ENCODE results near the gene QSOX2.

QSOX2 gene

GRCh38 chr9:136250676-136251075 lies 5.1 kb upstream of the QSOX2 start:
- no peak for DNase-seq (ENCODE audit: low read depth)
- H3K4me3 ChIP-seq (ENCODE audit: low read depth, low read length): no peak overlapping the region
- TF ChIP-seq, protein P1, sequence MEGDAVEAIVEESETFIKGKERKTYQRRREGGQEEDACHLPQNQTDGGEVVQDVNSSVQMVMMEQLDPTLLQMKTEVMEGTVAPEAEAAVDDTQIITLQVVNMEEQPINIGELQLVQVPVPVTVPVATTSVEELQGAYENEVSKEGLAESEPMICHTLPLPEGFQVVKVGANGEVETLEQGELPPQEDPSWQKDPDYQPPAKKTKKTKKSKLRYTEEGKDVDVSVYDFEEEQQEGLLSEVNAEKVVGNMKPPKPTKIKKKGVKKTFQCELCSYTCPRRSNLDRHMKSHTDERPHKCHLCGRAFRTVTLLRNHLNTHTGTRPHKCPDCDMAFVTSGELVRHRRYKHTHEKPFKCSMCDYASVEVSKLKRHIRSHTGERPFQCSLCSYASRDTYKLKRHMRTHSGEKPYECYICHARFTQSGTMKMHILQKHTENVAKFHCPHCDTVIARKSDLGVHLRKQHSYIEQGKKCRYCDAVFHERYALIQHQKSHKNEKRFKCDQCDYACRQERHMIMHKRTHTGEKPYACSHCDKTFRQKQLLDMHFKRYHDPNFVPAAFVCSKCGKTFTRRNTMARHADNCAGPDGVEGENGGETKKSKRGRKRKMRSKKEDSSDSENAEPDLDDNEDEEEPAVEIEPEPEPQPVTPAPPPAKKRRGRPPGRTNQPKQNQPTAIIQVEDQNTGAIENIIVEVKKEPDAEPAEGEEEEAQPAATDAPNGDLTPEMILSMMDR (IDR thresholded peaks at IDR 0.05; ENCODE audit: low read depth, low read length, missing control alignments): no peak
- in situ Hi-C loops (cut with HindIII; ENCODE audit: low sequenced_read_pairs): no loop called here

GRCh38 chr9:136249877-136250559 lies 4.4 kb upstream of the QSOX2 start:
- no peak overlapping the region for H3K4me3 ChIP-seq (ENCODE audit: low read depth, low read length)
- TF ChIP-seq, protein P1 (IDR thresholded peaks at IDR 0.05; ENCODE audit: low read depth, low read length, missing control alignments): no peak
- DNase-seq (ENCODE audit: low read depth): no peak
- in situ Hi-C loops (cut with HindIII; ENCODE audit: low sequenced_read_pairs): no loop called here

DNA sequence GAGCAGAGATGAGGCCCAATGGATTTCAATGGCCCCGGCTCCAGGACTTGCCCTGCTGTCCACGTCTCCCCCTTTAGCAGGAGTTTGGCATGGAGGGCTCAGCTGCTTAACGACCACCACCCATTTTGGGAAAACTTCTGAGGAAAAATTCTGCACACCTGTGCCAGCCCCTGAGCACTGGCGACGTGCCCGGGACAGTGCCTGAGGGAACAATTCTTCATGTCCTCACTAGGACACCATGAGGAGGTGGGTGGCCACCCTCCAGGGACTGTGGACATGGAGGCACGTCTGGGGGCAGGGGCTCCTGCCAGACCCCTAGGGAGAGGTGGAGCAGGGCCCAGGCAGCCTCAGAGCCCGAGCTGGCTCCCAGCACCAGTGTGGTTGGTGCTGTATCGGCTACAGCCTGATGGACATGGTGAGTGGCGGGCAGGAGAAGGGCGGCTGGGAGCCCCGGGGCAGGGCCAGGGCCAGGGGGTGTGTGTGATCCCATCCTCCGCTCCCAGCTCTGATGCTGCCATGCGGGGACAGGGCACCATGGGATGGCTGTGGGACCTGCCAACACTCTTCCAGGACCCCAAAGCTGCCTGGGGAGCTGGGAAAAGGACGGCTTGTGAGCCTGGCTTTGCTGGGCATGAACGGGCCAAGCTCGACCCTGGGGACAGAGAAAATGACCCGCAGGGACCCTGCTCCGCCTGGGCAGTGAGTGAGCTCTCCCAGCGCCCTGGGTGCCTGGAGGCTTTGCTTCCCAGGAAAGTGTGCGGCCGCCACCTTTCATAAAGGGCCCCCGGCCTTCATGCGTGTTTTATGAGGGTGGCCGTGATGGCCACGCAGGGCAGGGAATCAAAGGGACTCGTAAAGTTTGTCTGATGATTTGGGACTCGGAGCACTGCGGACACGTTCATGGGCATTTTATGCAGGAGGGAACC lies 3.6 kb upstream of the QSOX2 start:
- no peak overlapping the region for H3K4me3 ChIP-seq (ENCODE audit: low read depth, low read length)
- no peak for DNase-seq (ENCODE audit: low read depth)
- TF ChIP-seq, protein P1 (IDR thresholded peaks at IDR 0.05; ENCODE audit: low read depth, low read length, missing control alignments): no peak
- in situ Hi-C loops (cut with HindIII; ENCODE audit: low sequenced_read_pairs): no loop called here

DNA sequence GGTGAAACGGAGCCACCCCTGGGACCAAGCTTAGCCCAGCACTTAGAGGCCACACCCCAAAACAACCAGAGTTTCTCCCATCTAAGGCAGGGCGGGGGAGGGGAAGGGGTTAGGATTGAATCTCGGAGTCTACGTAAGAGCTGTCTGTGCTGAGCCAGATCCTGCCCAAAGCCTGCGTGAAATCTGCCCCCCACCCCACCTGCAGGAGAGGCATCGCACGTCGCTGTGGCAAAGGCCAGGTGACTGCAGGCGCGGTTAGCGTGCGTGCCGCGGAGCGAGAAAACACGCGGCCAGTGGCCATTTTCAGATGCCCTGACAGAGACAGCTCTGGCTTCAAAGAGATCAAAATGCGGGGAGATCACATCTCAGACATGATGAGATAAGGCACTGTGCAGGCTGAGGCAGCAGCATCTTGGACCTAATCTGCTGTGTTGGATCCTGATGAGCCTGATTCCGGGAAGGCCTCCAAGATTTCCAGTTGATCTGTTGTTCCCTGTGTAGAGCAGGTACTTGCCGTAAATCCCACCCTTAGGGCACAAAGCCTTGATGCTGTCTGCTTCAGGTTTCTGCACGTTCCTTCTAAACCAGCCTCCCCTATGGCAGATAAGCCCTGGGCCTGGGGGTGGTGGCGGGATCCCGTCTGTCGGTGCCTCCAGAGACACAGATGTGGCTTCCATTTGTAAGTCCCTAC lies 2.5 kb upstream of the QSOX2 start:
- in situ Hi-C loops (cut with HindIII; ENCODE audit: low sequenced_read_pairs): no loop called here
- no peak overlapping the region for H3K4me3 ChIP-seq (ENCODE audit: low read depth, low read length)
- no peak for DNase-seq (ENCODE audit: low read depth)
- TF ChIP-seq, protein P1 (IDR thresholded peaks at IDR 0.05; ENCODE audit: low read depth, low read length, missing control alignments): no peak

- no peak for DNase-seq (ENCODE audit: low read depth)
- in situ Hi-C loops (cut with HindIII; ENCODE audit: low sequenced_read_pairs): no loop called here
- TF ChIP-seq, protein P1 (IDR thresholded peaks at IDR 0.05; ENCODE audit: low read depth, low read length, missing control alignments): no peak
- H3K4me3 ChIP-seq (ENCODE audit: low read depth, low read length): no peak overlapping the region
These were observed 1.9 kb upstream of the QSOX2 start for GRCh38 chr9:136247551-136247916.

DNA sequence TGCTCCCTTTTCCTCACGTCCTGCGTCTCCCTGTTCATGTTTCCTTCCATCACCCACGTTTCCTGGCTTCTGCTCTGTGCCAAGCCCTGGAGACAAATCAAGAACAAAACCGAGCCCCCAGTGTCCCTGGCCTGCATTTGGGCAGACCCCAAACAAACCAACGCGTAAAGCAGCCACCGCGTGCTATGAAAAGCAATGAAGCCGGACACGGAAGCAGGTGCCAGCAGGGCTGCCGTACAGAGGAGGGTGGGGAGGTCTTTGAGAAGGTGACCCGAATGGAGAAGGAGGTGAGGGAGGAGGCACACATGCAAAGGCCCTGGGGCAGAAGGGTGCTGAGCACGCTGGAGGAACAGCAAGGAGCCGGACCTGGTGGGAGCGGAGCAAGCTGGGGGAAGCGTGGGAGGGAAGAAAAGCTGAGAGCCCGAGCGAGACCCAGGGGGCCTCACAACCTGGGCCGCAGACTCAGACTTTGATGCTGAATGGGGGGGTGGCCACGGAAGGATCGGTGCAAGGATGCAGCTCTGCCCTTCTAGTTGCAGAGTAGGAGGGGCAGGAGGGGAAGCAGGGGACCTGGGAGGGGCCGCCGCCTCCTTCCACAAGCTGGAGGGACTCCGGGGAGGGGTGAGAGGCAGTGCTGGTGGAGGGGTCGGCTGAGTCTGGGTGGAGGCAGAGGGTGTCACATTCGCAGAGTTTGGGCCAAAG lies 1.4 kb upstream of the QSOX2 start:
- in situ Hi-C loops (cut with HindIII; ENCODE audit: low sequenced_read_pairs): no loop called here
- H3K4me3 ChIP-seq (ENCODE audit: low read depth, low read length): no peak overlapping the region
- no peak for DNase-seq (ENCODE audit: low read depth)
- TF ChIP-seq, protein P1 (IDR thresholded peaks at IDR 0.05; ENCODE audit: low read depth, low read length, missing control alignments): no peak
